Cardiac fibroblast (primary cell): ENCODE data around the gene RPL37A.

Source experiments
- DNase-seq, 2 donors: peaks; one replicate each; pipeline versions ENCODE4 v3.0.0 to v3.0.0-alpha.2; 2010; ENCODE audit warnings: low read depth in 2 of 2
- H3K4me3 ChIP-seq, 2 donors: replicated peaks in 1 of 2; 1 replicate in 1 of 2; 2 replicates in 1 of 2; pipeline ENCODE4 v1.5.1; 2011; ENCODE audit warnings: low read depth in 2 of 2, low read length in 2 of 2, mild to moderate bottlenecking in 2 of 2, moderate library complexity in 1 of 2
- TF ChIP-seq, protein P1 (sequence below): IDR thresholded peaks from one replicate; pipeline ENCODE4 v1.5.1; 2011; ENCODE audit warnings: low read depth, mild to moderate bottlenecking, low read length, inconsistent platforms

Gene RPL37A

GRCh38 chr2:216520112-216520511 lies 21.5 kb downstream of the RPL37A start:
- no peak overlapping the region for H3K4me3 ChIP-seq
- TF ChIP-seq, protein P1, sequence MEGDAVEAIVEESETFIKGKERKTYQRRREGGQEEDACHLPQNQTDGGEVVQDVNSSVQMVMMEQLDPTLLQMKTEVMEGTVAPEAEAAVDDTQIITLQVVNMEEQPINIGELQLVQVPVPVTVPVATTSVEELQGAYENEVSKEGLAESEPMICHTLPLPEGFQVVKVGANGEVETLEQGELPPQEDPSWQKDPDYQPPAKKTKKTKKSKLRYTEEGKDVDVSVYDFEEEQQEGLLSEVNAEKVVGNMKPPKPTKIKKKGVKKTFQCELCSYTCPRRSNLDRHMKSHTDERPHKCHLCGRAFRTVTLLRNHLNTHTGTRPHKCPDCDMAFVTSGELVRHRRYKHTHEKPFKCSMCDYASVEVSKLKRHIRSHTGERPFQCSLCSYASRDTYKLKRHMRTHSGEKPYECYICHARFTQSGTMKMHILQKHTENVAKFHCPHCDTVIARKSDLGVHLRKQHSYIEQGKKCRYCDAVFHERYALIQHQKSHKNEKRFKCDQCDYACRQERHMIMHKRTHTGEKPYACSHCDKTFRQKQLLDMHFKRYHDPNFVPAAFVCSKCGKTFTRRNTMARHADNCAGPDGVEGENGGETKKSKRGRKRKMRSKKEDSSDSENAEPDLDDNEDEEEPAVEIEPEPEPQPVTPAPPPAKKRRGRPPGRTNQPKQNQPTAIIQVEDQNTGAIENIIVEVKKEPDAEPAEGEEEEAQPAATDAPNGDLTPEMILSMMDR: no peak
- DNase-seq: peak in 1 of 2 donors; percentile 41

DNA sequence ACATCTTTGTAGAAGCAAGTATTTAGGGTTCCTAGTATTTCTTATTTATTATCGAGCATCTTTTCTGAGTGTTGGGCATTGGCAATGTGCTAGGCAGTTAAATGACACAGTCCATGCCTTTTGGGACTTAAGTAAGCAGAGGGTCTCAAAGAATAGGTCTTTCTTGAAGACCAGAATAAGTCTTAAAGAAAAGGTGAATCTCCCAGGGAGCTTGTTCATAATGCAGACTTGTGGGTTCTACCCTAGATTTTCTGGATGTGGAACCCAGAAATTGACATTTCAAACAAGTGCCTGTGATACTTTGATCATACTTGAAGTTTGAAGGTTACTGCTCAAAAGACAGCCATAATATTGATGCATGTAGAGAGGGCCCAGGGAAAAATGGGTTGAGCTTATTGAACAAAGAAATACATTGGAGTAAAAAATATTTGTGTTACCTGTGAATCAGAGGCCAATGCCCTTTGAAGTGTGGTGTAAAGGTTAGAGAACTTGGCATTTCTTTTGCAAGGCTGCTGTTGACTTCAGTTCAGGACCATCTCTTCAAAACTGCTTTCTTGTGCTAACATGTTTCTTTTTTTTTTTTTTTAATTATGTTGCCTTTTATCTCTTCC lies 24.4 kb downstream of the RPL37A start:
- TF ChIP-seq, protein P1: no peak
- H3K4me3 ChIP-seq: no peak overlapping the region
- DNase-seq: no peak

GRCh38 chr2:216525972-216526371 lies 27.3 kb downstream of the RPL37A start:
- DNase-seq: no peak

GRCh38 chr2:216526939-216527338 lies 28.3 kb downstream of the RPL37A start:
- DNase-seq: no peak
- H3K4me3 ChIP-seq: no peak overlapping the region
- TF ChIP-seq, protein P1: no peak

More at GRCh38 chr2:216525972-216526371, 27.3 kb downstream of the RPL37A start:
- TF ChIP-seq, protein P1: no peak
- H3K4me3 ChIP-seq: no peak overlapping the region

- no peak for DNase-seq
- H3K4me3 ChIP-seq: no peak overlapping the region
- TF ChIP-seq, protein P1: no peak
Measured at GRCh38 chr2:216527600-216527999, 29.0 kb downstream of the RPL37A start.

DNA sequence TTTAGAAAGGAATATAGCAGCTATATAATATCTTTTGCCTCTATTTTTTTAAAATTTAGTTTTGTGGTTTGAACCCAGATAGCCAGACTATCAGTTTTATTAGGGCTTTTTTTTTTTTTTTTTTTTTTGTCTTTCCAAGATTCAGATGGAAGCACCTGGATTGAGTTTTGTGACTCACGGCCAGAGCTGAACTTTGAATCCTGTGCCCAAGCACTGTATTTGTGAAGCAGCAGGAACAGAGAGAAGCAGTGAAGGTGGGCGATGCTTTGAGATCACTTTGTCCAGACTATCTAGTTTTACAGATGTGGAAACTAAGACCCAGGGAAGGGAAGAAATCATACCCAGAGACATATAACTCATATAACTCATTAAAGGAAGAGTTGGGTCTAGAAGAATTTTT lies 33.9 kb downstream of the RPL37A start:
- TF ChIP-seq, protein P1: no peak
- no peak for DNase-seq
- no peak overlapping the region for H3K4me3 ChIP-seq

GRCh38 chr2:216533609-216534008 lies 35.0 kb downstream of the RPL37A start:
- TF ChIP-seq, protein P1: no peak
- no peak overlapping the region for H3K4me3 ChIP-seq

More at GRCh38 chr2:216533609-216534008, 35.0 kb downstream of the RPL37A start:
- no peak for DNase-seq
